Central memory CD8-positive, alpha-beta T cell (primary cell): ENCODE measurements around the gene CDH2.

Experiments
- ATAC-seq: fragments of 150-1000 bp; cut with Tn5 transposase; replicated peaks from 2 replicates; pipeline ENCODE4 v1.10.0; 2022; ENCODE audit warnings: mild to moderate bottlenecking, moderate FRiP score, moderate number of reproducible peaks; ENCODE audit not compliant: poor library complexity, severe bottlenecking; ENCODE audit errors: extremely low read depth
- DNase-seq, 2 donors: peaks; one replicate each; pipeline ENCODE4 v3.0.0; 2021; ENCODE audit warnings: low spot score in 2 of 2
- H3K27ac Mint-ChIP-seq: one replicate; pipeline ENCODE4 v1.8.0; 2022; ENCODE audit warnings: low read depth, mild to moderate bottlenecking, moderate library complexity, mixed read lengths
- H3K27me3 Mint-ChIP-seq: one replicate; pipeline ENCODE4 v1.8.0; 2022; ENCODE audit warnings: mixed read lengths
- H3K36me3 Mint-ChIP-seq: one replicate; pipeline ENCODE4 v1.8.0; 2022; ENCODE audit warnings: mild to moderate bottlenecking, moderate library complexity, mixed read lengths; ENCODE audit not compliant: insufficient read depth
- H3K4me1 Mint-ChIP-seq: one replicate; pipeline ENCODE4 v1.8.0; 2022; ENCODE audit warnings: mixed read lengths
- H3K4me3 Mint-ChIP-seq: one replicate; pipeline ENCODE4 v1.8.0; 2022; ENCODE audit warnings: mild to moderate bottlenecking, moderate library complexity, mixed read lengths
- H3K9me3 Mint-ChIP-seq: one replicate; pipeline ENCODE4 v1.8.0; 2022; ENCODE audit warnings: mixed read lengths

Gene CDH2

GRCh38 chr18:28136071-28136470, 40.9 kb downstream of the CDH2 start:
- H3K9me3 Mint-ChIP-seq = peaks cover 10% of the 10 kb centered on the region
- H3K4me1 Mint-ChIP-seq = no peaks in the 10 kb centered on the region
- no peak overlapping the region for H3K27ac Mint-ChIP-seq

GRCh38 chr18:28134774-28135173, 42.2 kb downstream of the CDH2 start:
- Mint-ChIP-seq H3K27me3 (no peaks in the 10 kb centered on the region), H3K9me3 (peaks cover 7% of the 10 kb centered on the region), H3K27ac (no peak overlapping the region), H3K36me3 (no peaks in the 10 kb centered on the region), H3K4me1 (no peaks in the 10 kb centered on the region), H3K4me3 (no peak overlapping the region)
- ATAC-seq (no peak), DNase-seq (no peak)

More at GRCh38 chr18:28136071-28136470, 40.9 kb downstream of the CDH2 start:
- Mint-ChIP-seq H3K36me3 (no peaks in the 10 kb centered on the region), H3K27me3 (no peaks in the 10 kb centered on the region), H3K4me3 (no peak overlapping the region)
- ATAC-seq (no peak), DNase-seq (no peak)

- no peaks in the 10 kb centered on the region for H3K9me3 Mint-ChIP-seq
- DNase-seq (no peak), ATAC-seq (no peak)
- no peaks in the 10 kb centered on the region for H3K4me1 Mint-ChIP-seq
- H3K4me3 Mint-ChIP-seq = no peak overlapping the region
- H3K27ac Mint-ChIP-seq = no peak overlapping the region
- no peaks in the 10 kb centered on the region for H3K36me3 Mint-ChIP-seq
- H3K27me3 Mint-ChIP-seq = no peaks in the 10 kb centered on the region
Observed at GRCh38 chr18:28132084-28132483, 44.8 kb downstream of the CDH2 start.

DNA sequence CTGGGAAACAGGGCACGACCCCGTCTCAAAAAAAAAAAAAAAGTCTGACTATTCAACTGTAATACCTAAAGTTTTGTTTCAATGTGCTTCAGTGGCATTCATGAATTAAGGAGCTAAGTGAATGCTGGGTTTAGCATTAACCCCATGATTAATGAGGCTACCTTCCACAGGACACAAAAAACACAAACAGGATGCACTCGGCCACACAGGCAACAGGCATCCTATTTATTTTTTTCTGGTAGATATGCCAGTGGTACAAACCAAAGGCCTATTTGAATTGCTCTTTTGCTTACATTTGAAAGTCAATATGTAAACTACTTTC, 48.3 kb downstream of the CDH2 start:
- no peak overlapping the region for H3K4me3 Mint-ChIP-seq
- H3K36me3 Mint-ChIP-seq = peaks cover 2% of the 10 kb centered on the region
- DNase-seq (no peak), ATAC-seq (no peak)
- H3K4me1 Mint-ChIP-seq = no peaks in the 10 kb centered on the region
- H3K27me3 Mint-ChIP-seq = no peaks in the 10 kb centered on the region
- no peak overlapping the region for H3K27ac Mint-ChIP-seq
- peaks cover 5% of the 10 kb centered on the region for H3K9me3 Mint-ChIP-seq

DNA sequence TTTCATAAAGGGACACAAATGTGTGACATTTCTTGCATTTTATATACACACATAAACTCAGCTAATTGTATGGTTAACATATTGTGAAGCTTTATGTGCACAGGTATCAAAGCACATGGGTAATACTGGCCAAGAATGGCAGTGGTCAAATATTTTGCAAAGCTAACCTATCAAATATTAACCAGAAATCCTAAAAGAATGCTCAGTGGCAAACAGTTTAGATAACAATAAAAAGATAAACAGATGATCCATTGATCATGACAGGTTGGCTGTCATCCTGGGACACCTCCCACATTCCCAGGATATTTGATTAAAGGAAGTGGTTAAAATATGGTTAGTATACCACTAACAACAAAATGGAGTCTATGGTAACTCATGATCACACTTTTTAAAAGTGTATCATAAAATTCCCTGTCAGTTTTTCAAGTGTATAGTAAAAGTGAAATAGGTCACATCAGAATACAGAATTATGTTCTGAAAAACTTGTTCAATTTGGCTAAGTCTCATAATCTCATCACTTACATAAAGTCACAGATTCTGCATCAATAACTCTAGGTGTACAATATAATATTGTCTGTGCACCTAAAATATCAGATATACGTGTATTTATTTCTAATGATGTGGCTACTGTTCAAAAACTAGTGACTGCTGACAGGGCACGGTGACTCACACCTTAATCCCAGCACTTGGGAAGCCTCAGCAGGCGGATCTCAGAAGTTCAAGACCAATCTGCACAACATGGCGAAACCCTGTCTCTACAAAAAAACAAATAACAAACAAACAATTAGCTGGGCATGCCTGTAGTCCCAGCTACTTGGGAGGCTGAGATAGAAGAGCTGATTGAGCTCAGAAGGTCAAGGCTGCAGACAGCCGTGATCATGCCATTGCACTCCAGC, 48.9 kb downstream of the CDH2 start:
- H3K27me3 Mint-ChIP-seq = no peaks in the 10 kb centered on the region
- no peak overlapping the region for H3K27ac Mint-ChIP-seq
- no peak overlapping the region for H3K4me3 Mint-ChIP-seq
- no peak for ATAC-seq
- peaks cover 2% of the 10 kb centered on the region for H3K36me3 Mint-ChIP-seq
- no peaks in the 10 kb centered on the region for H3K4me1 Mint-ChIP-seq
- DNase-seq = no peak
- peaks cover 5% of the 10 kb centered on the region for H3K9me3 Mint-ChIP-seq

DNA sequence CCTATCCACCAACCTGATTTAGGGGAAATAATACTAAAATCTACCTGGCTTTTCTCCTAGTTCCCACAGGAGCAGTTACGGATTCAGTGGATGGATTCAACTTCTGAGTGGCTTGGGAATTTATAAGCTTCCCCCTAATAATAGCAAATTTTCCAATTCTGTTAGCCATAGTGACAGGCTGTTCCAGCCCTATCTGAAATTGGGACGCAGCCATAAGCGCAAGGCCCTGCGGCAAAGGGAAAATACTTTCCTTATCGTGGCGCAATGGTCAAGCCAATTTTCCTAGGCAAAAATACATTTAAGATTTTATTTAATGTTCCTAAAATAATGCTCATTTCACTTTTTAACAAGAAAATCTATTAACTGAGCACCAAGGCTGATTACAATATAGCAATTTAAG, 49.7 kb downstream of the CDH2 start:
- peaks cover 5% of the 10 kb centered on the region for H3K9me3 Mint-ChIP-seq
- no peak overlapping the region for H3K4me3 Mint-ChIP-seq
- H3K36me3 Mint-ChIP-seq = peaks cover 2% of the 10 kb centered on the region
- H3K4me1 Mint-ChIP-seq = no peaks in the 10 kb centered on the region
- no peaks in the 10 kb centered on the region for H3K27me3 Mint-ChIP-seq
- H3K27ac Mint-ChIP-seq = no peak overlapping the region
- ATAC-seq (no peak), DNase-seq (no peak)

GRCh38 chr18:28126768-28127167, 50.2 kb downstream of the CDH2 start:
- H3K4me1 Mint-ChIP-seq = no peaks in the 10 kb centered on the region
- H3K27ac Mint-ChIP-seq = no peak overlapping the region
- ATAC-seq = no peak
- DNase-seq = no peak
- peaks cover 5% of the 10 kb centered on the region for H3K9me3 Mint-ChIP-seq
- H3K27me3 Mint-ChIP-seq = no peaks in the 10 kb centered on the region
- H3K4me3 Mint-ChIP-seq = no peak overlapping the region
- peaks cover 2% of the 10 kb centered on the region for H3K36me3 Mint-ChIP-seq

DNA sequence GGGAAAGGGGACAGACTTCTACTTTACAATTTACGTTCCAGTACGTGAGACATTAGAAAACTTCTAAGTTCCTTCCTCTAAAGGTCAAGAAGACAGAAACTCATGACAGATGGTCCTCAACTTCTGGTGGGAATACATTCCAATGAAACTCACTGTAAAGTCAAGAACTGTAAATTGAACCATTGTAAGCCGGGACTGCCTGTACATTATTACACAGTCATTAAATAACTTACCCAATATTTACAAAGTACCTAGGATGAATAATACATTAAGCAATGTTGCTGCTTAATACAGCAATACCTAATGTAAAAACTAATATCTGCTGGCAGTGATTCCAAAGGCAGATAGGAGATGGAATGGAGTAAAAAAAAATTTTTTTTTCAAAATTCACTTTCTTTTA, 51.9 kb downstream of the CDH2 start:
- Mint-ChIP-seq H3K27ac (no peak overlapping the region), H3K27me3 (no peaks in the 10 kb centered on the region), H3K4me1 (no peaks in the 10 kb centered on the region), H3K36me3 (peaks cover 2% of the 10 kb centered on the region), H3K9me3 (peaks cover 7% of the 10 kb centered on the region), H3K4me3 (no peak overlapping the region)
- DNase-seq (no peak), ATAC-seq (no peak)

GRCh38 chr18:28124131-28125029, 52.5 kb downstream of the CDH2 start:
- Mint-ChIP-seq H3K9me3 (peaks cover 13% of the 10 kb centered on the region), H3K27ac (no peak overlapping the region), H3K36me3 (peaks cover 2% of the 10 kb centered on the region), H3K4me3 (no peak overlapping the region), H3K4me1 (no peaks in the 10 kb centered on the region), H3K27me3 (no peaks in the 10 kb centered on the region)
- ATAC-seq (no peak), DNase-seq (no peak)

DNA sequence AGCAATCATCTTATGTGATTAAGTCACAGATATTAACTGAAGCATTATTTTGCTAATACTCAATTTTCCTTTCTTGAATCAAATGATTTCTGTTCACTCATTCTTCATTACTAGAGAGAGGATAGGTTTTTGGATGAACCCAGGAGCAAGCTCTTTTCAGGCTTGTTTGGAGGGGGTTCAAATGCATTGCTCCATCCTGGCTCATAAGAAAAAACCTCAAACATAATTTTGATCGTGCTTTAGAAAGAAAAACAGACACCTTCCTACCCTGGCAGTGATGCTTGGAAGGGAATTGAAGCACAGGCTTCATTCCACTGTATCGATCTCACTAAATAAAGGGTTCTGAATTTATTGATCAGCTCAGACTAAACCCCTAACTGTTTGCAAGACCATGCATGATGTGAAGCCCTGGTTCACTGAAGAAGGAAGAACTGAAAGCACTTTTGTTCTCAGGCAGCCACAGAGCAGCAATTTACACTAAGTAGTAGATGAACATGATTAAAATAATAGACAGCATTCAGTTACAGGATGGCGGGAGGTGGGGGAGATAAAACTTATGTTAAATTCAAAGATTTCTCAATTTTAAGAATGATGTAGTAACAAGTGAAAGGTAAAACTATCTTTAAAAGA, 53.4 kb downstream of the CDH2 start:
- Mint-ChIP-seq H3K36me3 (peaks cover 2% of the 10 kb centered on the region), H3K4me1 (no peaks in the 10 kb centered on the region), H3K9me3 (peaks cover 13% of the 10 kb centered on the region), H3K27ac (no peak overlapping the region), H3K27me3 (no peaks in the 10 kb centered on the region), H3K4me3 (no peak overlapping the region)
- ATAC-seq (no peak), DNase-seq (no peak)

- Mint-ChIP-seq H3K27ac (no peak overlapping the region), H3K27me3 (no peaks in the 10 kb centered on the region), H3K9me3 (peaks cover 8% of the 10 kb centered on the region), H3K4me3 (no peak overlapping the region), H3K4me1 (no peaks in the 10 kb centered on the region), H3K36me3 (no peaks in the 10 kb centered on the region)
- DNase-seq = no peak
- no peak for ATAC-seq
Observed at GRCh38 chr18:28120828-28121515, 56.0 kb downstream of the CDH2 start.

DNA sequence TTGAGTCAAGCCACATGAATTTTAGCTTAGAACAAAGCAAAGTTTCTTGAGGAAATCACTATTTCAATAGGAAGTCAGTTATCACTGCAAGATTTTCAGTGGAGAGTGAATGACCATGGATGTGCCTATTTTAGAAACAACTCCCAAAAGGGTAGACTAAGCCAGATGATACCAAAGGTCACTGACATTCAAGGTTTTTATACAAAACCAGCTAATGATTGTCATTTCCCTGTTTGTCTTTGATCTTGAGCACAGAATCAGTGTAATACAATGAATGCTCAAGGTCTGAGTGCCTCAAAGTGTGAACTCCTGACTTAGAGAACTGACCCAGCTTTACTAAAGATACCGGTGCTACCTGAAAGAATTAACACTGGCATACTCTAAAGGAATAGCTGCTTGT, 60.5 kb downstream of the CDH2 start:
- Mint-ChIP-seq H3K4me1 (no peaks in the 10 kb centered on the region), H3K9me3 (peaks cover 8% of the 10 kb centered on the region), H3K27me3 (no peaks in the 10 kb centered on the region), H3K36me3 (no peaks in the 10 kb centered on the region), H3K4me3 (no peak overlapping the region), H3K27ac (no peak overlapping the region)
- ATAC-seq (no peak), DNase-seq (no peak)
